Measurements from ENCODE around the gene SPECC1L. TPM values are rescaled to one million over a fixed set of nuclear protein-coding genes. Genes with fewer than 3 reads are reported as not detected.

SPECC1L gene
- total and polyA plus RNA-seq, 2 of the 8 experiments (the other 6 are each of a cell fraction or from before 2014, with no cell fraction given) = 15.7 to 61.6 TPM

GRCh38 chr22:24236656-24237055, 34.0 kb upstream of the SPECC1L start (continued):
- no peak for TF ChIP-seq CHD7 (IDR thresholded peaks at IDR 0.05; ENCODE audit: insufficient replicate concordance, low read length)
- no peak for TF ChIP-seq CHD2 (IDR thresholded peaks at IDR 0.05; ENCODE audit: low read length)
- no peak for TF ChIP-seq TAF1 (IDR thresholded peaks at IDR 0.05; ENCODE audit: low read depth, low read length)
- no peak for TF ChIP-seq FOSL1 (IDR thresholded peaks at IDR 0.05; ENCODE audit: insufficient read depth, low read depth, low read length)
- TF ChIP-seq BACH1 (IDR thresholded peaks at IDR 0.05; ENCODE audit: low read length) = no peak
- TF ChIP-seq TEAD4 (IDR thresholded peaks at IDR 0.05; ENCODE audit: low read depth, low read length) = no peak
- no peak for TF ChIP-seq TAF7 (optimal IDR thresholded peaks at IDR 0.05; ENCODE audit: borderline replicate concordance, low read depth, low read length)
- TF ChIP-seq KDM1A (IDR thresholded peaks at IDR 0.05; ENCODE audit: borderline replicate concordance, low read length) = no peak
- TF ChIP-seq JUN (IDR thresholded peaks at IDR 0.05; ENCODE audit: low read depth, low read length) = no peak
- TF ChIP-seq BRCA1 (IDR thresholded peaks at IDR 0.05; ENCODE audit: low read depth, low read length) = no peak
